ENCODE data around the gene PRKCH. TPM values are rescaled to one million over a fixed set of nuclear protein-coding genes. Genes with fewer than 3 reads are reported as not detected.

PRKCH gene
- total and polyA plus RNA-seq, 2 of the 13 experiments (the other 11 are each of a cell fraction or from before 2014, with no cell fraction given): 0.48 to 1.3 TPM

GRCh38 chr14:61517911-61518384, 196.6 kb downstream of the PRKCH start (continued):
- no peak for TF ChIP-seq ZNF281 (CRISPR knock-in tag; IDR thresholded peaks at IDR 0.05; ENCODE audit: borderline replicate concordance)
- no peak for TF ChIP-seq ZNF770 (CRISPR knock-in tag; IDR thresholded peaks at IDR 0.05)
- no peak for TF ChIP-seq FOXK2 (IDR thresholded peaks at IDR 0.05)

- Histone ChIP-seq H3K4me2 (ENCODE audit: low read depth, low read length) (no peak overlapping the region), H3K4me1 (ENCODE audit: insufficient read depth, low read length) (peaks cover 43% of the 10 kb centered on the region), H3K9me3 (ENCODE audit: low read length) (no peaks in the 10 kb centered on the region), H3K27me3 (ENCODE audit: control insufficient read depth in 1 of 2, insufficient read depth in 2 of 2, low read length in 2 of 2) (no peaks in the 10 kb centered on the region), H2AFZ (ENCODE audit: low read length) (no peak overlapping the region), H3K9ac (ENCODE audit: insufficient read depth, low read depth, low read length) (no peak overlapping the region), H3K79me2 (ENCODE audit: insufficient read depth, low read length) (no peaks in the 10 kb centered on the region), H4K20me1 (ENCODE audit: insufficient read depth, low read length) (no peaks in the 10 kb centered on the region), H3K36me3 (replicated peaks in 1 of 2; ENCODE audit: control insufficient read depth in 1 of 2, insufficient read depth in 2 of 2, low read length in 2 of 2) (no peaks in the 10 kb centered on the region), H3K27ac (ENCODE audit: extremely low read length, insufficient read depth, low read length) (no peak overlapping the region), H3K4me3 (replicated peaks in 1 of 3; ENCODE audit: insufficient read depth in 1 of 3, low read depth in 2 of 3, low read length in 3 of 3) (no peak overlapping the region)
- POLR2A ChIA-PET: interaction anchor here (1.0 to 1.6 kb wide), 5 partner anchors 19 to 48 kb away, joined by 3 to 5 read pairs (median 4); no protein-coding TSS in a partner anchor
- 80% methylated on average over 2 of the region's 2 CpGs for WGBS (ENCODE audit: low lambda C conversion rate)
- DNase-seq (ENCODE audit: low spot score) (no peak), ATAC-seq (peak; percentile 21; the same call in 1 of the 3 replicates), FAIRE-seq (no peak)
- intact Hi-C loops (cut with micrococcal nuclease; ENCODE audit: unreplicated experiment) (no loop called here), in situ Hi-C loops (cut with HindIII; ENCODE audit: extremely low pct_ligation_motif_present, low pct_unique_long_range_greater_than_20kb) (no loop called here)
- no TSS peak for BruUV-seq (replicated peaks)
- CTCF ChIA-PET (ENCODE audit: low intra/inter-chr PET ratio, low total read pairs): no interaction called here
- TF ChIP-seq PRDM10 (CRISPR knock-in tag; IDR thresholded peaks at IDR 0.05; ENCODE audit: low read depth) (no peak), ZBTB7B (CRISPR knock-in tag; IDR thresholded peaks at IDR 0.05) (no peak), TFAP4 (IDR thresholded peaks at IDR 0.05; ENCODE audit: borderline replicate concordance, low read depth) (no peak), ATF3 (CRISPR knock-in tag; IDR thresholded peaks at IDR 0.05) (no peak), ZNF263 (CRISPR knock-in tag; IDR thresholded peaks at IDR 0.05) (no peak), ZNF446 (CRISPR knock-in tag; IDR thresholded peaks at IDR 0.05) (no peak), PCBP1 (IDR thresholded peaks at IDR 0.05; ENCODE audit: borderline replicate concordance, low read depth, low read length) (no peak), IKZF5 (CRISPR knock-in tag; IDR thresholded peaks at IDR 0.05) (no peak)
Observed at GRCh38 chr14:61518403-61518802, 197.0 kb downstream of the PRKCH start.
